Non-pigmented ciliary epithelial cell (primary cell): ENCODE measurements around the gene PEX26.
"Not testable (repeated sequence)": the region's sequence is repeated elsewhere in the genome, so short reads cannot be mapped to it uniquely, and the experiment has no call there.

Experiments used
- DNase-seq: peaks from one replicate; pipeline ENCODE4 v3.0.0-alpha.2; 2010; ENCODE audit warnings: low read depth

Gene PEX26

GRCh38 chr22:18077639-18078328 lies at the start of gene PEX26:
TSS of gene PEX26 (plus strand) at chr22:18077990. CDS start at chr22:18078377, 387 bp downstream.
- peak; percentile 79 for DNase-seq

DNA sequence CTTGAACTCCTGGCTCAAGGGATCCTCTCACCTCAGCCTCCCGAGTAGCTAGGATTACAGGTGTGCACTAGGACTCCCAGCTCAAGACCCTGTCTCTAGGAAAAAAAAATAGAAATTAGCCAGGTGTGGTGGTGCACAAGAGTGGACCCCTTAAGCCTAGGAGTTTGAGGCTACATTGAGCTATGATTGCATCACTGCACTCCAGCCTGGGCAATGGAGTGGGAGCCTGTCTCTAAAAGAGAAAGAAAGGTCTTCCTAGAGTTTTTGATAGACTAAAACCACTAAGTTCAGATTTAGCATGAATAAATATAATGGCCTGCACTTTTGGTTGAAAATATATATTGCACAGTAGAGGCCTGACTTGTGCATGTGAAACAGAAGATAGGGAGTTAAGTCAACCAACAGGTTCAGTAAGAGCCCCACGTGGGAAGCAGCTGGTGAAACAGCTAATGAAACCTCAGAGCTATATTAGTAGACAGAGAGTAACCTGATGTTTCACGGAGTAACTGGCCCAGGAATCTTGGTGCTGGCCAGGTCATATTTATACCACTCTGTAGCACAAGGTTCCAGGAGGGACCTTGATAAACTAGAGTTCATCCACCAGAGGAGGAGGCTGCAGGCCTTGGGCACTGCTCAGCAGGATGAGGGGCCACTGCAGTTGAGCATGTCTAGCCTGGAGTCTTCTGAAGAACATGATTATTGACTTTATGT lies 48.8 kb upstream of the PEX26 start:
- no peak for DNase-seq

GRCh38 chr22:18029686-18030267 lies 48.0 kb upstream of the PEX26 start:
- DNase-seq, result no peak

DNA sequence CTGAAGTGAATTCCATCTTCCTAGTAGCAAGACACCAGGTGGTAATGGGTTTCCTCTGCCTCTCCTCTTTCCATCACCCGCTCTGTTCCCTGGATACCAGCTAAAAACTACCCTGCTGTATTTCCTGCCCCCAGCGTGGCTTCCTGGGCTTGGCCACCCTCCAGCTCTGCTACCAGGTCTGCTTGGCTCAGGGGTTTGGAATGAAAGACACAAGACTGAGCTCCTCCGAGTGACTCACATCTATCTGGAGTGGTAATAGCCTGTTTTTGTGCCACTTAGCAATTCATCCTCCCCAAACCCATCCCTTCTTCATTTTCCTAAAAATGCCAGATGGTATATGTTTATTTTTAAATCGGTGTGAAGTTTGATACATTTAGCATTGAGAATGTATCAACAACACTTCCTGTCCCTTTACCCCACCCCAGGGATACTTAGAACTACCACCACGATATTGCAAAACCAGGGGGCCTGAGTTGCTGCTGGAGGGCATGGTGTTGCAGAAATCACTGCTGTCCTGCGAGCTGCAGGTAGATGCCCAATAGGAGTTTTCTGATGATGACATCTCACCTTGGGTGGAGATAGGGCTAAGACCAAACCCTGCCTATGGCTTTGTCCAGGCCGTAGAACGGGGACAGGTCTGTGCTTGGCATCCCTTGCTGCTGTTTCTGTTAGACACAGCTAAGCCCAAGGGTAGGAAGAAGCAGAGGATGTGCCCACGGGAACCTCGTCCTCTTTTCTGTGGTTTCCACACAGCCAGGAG lies 45.9 kb upstream of the PEX26 start:
- DNase-seq, result peak; percentile 83

GRCh38 chr22:18032455-18033101 lies 45.2 kb upstream of the PEX26 start:
- DNase-seq, result no peak

DNA sequence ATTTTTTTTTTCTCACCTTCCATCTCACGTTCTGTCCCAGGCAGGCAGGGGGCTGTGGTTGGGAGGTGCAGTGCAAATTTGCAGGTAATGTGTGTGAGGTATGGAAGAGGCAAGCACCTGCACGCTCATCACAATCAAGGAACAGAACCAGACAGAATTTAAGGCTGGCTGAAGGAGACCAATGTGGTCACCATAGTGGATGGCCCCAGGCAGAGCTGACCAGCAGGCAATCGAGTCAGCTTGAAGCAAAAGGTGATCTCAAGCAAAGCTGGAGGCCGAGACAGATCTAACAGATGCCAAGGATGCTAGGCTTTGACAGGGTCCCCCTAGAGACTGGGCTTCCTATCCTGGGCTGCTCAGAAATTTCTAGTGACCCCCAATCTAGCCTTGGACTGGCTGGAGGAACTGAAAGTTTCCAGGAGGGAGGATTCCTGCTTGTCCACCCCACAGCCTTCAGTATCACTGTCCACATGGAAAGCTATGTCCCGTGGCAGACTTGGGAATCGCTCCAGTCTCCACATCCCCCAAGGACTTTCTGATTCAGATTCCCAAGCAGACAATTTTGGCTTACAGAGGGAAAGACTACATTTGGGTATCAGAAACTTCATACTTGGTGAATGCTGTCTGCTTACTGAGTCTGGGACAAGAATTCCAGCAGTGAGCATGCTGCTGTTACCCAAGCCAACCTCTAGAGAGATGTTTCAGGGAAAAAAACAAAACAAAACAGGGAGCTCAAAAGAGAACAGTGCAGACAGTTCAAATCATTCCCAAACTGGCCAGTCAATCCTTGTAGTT lies 44.4 kb upstream of the PEX26 start:
- no peak for DNase-seq

- DNase-seq, result no peak
Measured at GRCh38 chr22:18034076-18034475, 43.7 kb upstream of the PEX26 start.

GRCh38 chr22:18035751-18036150 lies 42.0 kb upstream of the PEX26 start:
- no peak for DNase-seq

DNA sequence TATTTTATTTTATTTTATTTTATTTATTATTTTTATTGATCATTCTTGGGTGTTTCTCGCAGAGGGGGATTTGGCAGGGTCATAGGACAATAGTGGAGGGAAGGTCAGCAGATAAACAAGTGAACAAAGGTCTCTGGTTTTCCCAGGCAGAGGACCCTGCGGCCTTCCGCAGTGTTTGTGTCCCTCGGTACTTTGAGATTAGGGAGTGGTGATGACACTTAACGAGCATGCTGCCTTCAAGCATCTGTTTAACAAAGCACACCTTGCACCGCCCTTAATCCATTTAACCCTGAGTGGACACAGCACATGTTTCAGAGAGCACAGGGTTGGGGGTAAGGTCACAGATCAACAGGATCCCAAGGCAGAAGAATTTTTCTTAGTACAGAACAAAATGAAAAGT lies 36.9 kb upstream of the PEX26 start:
- DNase-seq, result not testable (repeated sequence)

GRCh38 chr22:18042685-18043084 lies 35.1 kb upstream of the PEX26 start:
- no peak for DNase-seq

DNA sequence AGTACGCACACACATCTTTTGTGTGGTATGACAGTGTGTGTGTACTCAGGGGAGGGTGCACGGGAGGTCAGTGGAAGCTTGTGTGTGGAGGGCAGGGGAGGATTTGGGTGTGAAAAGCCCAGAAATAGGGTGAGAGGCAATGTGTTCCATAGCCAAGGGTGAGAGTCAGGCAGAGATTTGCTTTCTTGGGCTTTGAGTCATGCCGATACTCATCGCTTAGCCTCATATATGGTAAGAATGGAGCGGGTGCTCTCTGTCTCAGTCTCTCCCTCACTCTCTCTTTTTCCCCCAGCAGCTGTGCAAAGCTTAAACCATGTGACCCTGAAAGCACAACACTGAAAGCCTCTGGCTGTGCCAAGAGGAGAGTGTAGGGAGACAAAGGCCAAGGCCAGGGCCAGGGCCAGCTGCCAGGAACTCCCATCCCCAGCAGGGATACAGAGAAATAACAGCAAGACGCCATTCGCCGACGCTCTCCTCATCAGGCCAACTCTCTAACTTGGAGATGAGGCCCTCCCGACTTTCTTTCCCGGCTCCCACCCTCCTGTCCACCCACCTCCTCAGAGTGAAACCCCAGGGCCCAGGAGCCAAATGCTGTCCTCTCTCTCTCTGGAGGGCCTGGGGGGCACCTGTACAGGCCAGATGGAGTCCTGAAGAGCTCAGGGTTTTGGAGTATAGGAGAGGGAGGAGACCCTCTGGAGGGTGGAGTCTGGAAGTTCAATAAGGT lies 33.1 kb upstream of the PEX26 start:
- no peak for DNase-seq

- DNase-seq, result no peak
Measured at GRCh38 chr22:18045794-18046193, 32.0 kb upstream of the PEX26 start.

DNA sequence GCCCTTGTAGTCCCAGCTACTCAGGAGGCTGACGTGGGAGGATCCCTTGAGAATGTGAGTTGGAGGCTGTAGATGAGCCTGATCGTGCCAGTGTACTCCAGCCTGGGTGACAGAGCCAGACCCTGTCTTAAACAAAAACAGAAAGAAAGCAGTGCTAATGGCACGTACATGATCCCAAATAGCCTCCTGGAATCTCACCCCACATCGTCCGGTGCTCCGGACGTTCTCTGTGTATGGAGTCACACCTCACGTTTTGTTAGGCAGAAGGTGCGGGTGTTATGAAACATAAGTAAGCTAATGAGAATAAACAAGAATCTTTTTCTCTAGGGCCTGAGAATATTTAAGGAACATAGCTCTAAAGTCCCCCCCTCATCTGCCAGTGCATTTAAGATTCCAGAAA lies 29.7 kb upstream of the PEX26 start:
- no peak for DNase-seq

GRCh38 chr22:18048441-18048898 lies 29.3 kb upstream of the PEX26 start:
- DNase-seq, result no peak

- DNase-seq, result no peak
Measured at GRCh38 chr22:18050065-18050464, 27.7 kb upstream of the PEX26 start.

DNA sequence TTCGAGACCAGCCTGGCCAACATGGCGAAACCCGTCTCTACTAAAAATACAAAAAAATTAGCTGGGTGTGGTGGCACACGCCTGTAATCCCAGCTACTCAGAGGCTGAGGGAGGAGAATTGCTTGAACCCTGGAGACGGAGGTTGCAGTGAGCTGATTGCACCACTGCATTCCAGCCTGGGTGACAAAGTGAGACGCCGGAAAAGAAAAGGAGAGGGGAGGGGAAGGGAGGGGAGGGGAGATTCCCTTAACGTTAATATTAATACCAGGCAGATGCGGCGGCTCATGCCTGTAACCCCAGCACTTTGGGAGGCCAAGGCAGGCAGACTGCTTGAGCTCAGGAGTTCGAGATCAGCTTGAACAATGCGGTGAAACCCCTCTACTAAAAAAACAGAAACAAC lies 26.7 kb upstream of the PEX26 start:
- DNase-seq, result not testable (repeated sequence)

DNA sequence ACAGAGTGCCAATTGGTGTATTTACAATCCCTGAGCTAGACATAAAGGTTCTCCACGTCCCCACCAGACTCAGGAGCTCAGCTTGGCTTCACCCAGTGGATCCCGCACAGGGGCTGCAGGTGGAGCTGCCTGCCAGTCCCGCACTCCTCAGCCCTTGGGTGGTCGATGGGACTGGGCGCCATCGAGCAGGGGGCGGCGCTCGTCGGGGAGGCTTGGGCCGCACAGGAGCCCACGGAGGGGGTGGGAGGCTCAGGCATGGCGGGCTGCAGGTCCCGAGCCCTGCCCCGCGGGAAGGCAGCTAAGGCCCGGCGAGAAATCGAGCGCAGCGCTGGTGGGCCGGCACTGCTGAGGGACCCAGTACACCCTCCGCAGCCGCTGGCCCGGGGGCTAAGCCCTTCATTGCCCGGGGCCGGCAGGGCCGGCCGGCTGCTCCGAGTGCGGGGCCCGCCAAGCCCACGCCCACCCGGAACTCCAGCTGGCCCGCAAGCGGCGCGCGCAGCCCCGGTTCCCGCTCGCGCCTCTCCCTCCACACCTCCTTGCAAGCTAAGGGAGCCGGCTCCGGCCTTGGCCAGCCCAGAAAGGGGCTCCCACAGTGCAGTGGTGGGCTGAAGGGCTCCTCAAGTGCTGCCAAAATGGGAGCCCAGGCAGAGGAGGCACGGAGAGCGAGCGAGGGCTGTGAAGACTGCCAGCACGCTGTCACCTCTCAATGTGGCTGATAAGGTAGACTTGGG lies 24.4 kb upstream of the PEX26 start:
- not testable (repeated sequence) for DNase-seq

DNA sequence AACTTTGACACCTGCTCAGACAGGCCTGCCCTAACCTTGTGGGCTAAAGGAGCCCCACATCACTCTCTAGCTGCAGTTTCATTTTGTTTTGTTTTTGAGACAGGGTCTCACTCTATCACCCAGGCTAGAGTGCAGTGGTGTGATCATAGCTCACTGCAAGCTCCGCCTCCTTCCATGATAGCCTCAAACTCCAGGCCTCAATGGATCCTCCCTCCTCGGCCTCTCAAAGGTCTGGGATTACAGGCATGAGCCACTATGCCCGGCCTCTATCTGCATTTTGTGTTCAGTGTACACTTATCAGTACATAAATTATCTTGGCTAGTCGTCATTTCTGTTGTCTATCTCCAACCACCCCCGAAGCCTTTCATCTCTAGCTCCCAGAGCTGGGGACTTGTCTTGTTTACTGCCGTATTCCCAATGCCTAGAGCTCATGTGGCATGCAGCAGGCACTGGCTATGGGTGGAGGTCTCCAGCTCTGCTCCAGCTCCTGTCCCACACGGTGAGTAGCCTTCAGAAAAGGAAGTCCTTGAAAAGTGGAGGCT lies 22.1 kb upstream of the PEX26 start:
- no peak for DNase-seq

GRCh38 chr22:18056161-18056666 lies 21.6 kb upstream of the PEX26 start:
- no peak for DNase-seq
